Measurements from ENCODE around the gene ISCA1. TPM values are rescaled to one million over a fixed set of nuclear protein-coding genes. Genes with fewer than 3 reads are reported as not detected.

The ISCA1 gene
- polyA plus RNA-seq, 1 experiment = 15.6 TPM

DNA sequence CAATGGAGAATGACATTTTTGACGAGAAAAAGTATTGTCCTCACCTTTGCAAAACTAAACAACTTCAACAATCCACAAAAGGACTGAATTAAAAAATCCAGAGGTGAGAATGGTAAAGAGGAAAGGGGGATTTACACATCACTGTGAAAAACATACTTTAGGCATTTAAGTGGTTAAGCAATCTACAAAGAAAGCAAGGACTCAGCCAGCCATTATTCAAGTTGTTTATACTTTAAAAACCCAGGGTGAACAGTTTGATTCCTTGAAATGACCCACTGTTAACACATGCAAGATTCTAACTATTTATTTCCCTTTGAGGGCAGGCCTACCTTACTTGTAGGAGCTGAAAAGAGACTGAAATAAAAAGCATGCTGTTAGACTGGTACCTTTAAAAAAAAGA is 42.6 kb upstream of the ISCA1 start:
- TF ChIP-seq, protein P1, sequence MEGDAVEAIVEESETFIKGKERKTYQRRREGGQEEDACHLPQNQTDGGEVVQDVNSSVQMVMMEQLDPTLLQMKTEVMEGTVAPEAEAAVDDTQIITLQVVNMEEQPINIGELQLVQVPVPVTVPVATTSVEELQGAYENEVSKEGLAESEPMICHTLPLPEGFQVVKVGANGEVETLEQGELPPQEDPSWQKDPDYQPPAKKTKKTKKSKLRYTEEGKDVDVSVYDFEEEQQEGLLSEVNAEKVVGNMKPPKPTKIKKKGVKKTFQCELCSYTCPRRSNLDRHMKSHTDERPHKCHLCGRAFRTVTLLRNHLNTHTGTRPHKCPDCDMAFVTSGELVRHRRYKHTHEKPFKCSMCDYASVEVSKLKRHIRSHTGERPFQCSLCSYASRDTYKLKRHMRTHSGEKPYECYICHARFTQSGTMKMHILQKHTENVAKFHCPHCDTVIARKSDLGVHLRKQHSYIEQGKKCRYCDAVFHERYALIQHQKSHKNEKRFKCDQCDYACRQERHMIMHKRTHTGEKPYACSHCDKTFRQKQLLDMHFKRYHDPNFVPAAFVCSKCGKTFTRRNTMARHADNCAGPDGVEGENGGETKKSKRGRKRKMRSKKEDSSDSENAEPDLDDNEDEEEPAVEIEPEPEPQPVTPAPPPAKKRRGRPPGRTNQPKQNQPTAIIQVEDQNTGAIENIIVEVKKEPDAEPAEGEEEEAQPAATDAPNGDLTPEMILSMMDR (IDR thresholded peaks at IDR 0.05; ENCODE audit: insufficient read depth, low read depth, low read length) = no peak
- Histone ChIP-seq H3K27me3 (ENCODE audit: control insufficient read depth, insufficient read depth, low read length) (no peaks in the 10 kb centered on the region), H3K4me3 (ENCODE audit: low read depth, low read length) (no peak overlapping the region), H3K36me3 (ENCODE audit: control insufficient read depth, insufficient read depth, low read length) (peaks cover 6% of the 10 kb centered on the region)
- no peak for DNase-seq (ENCODE audit: low read depth)
- POLR2A ChIA-PET = interaction anchor here (0.6 kb wide), 1 partner anchor 969 kb away, joined by 3 read pairs; no protein-coding TSS in a partner anchor
- CTCF ChIA-PET = interaction anchor here (0.5 to 1.0 kb wide), 3 partner anchors 14 to 1360 kb away, joined by 3 read pairs; no protein-coding TSS in a partner anchor

GRCh38 chr9:86324308-86324707 is 42.0 kb upstream of the ISCA1 start:
- ChIA-PET CTCF (interaction anchor here (1.0 kb wide), 1 partner anchor 1361 kb away, joined by 3 read pairs; no protein-coding TSS in a partner anchor), POLR2A (interaction anchor here (0.6 to 0.7 kb wide), 2 partner anchors 424 to 970 kb away, joined by 3 read pairs; no protein-coding TSS in a partner anchor)
- Histone ChIP-seq H3K36me3 (ENCODE audit: control insufficient read depth, insufficient read depth, low read length) (peaks cover 6% of the 10 kb centered on the region), H3K27me3 (ENCODE audit: control insufficient read depth, insufficient read depth, low read length) (no peaks in the 10 kb centered on the region), H3K4me3 (ENCODE audit: low read depth, low read length) (no peak overlapping the region)
- TF ChIP-seq, protein P1 (IDR thresholded peaks at IDR 0.05; ENCODE audit: insufficient read depth, low read depth, low read length) = no peak
- no peak for DNase-seq (ENCODE audit: low read depth)

GRCh38 chr9:86322973-86323644 is 40.8 kb upstream of the ISCA1 start:
- peaks cover 7% of the 10 kb centered on the region for H3K36me3 ChIP-seq (ENCODE audit: control insufficient read depth, insufficient read depth, low read length)
- peak; percentile 32 for DNase-seq (ENCODE audit: low read depth)
- CTCF ChIA-PET = interaction anchor here (0.6 to 1.7 kb wide), 2 partner anchors 61 to 82 kb away, joined by 3 to 4 read pairs; no protein-coding TSS in a partner anchor
- POLR2A ChIA-PET = no interaction called here
- no peaks in the 10 kb centered on the region for H3K27me3 ChIP-seq (ENCODE audit: control insufficient read depth, insufficient read depth, low read length)
- TF ChIP-seq, protein P1 (IDR thresholded peaks at IDR 0.05; ENCODE audit: insufficient read depth, low read depth, low read length) = no peak
- no peak overlapping the region for H3K4me3 ChIP-seq (ENCODE audit: low read depth, low read length)

DNA sequence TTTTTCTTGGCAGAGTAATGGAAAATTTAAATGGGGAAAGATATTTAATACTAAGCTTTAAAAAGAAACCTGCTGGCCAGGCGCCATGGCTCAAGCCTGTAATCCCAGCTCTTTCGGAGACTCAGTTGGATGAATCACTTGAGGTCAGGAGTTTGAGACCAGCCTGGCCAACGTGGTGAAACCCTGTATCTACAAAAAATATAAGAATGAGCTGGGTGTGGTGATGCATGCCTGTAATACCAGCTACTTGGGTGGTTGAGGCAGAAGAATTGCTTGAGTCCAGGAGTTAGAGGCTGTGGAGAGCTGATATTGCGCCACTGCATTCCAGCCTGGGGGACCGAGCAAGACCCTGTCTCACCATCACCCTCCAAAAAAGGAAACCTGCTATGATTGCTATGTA is 39.0 kb upstream of the ISCA1 start:
- ChIA-PET POLR2A (interaction anchor here (0.6 kb wide), 1 partner anchor 788 kb away, joined by 8 read pairs; no protein-coding TSS in a partner anchor), CTCF (interaction anchor here (0.9 to 1.0 kb wide), 2 partner anchors 9 to 12 kb away, joined by 3 to 4 read pairs; no protein-coding TSS in a partner anchor)
- H3K36me3 ChIP-seq (ENCODE audit: control insufficient read depth, insufficient read depth, low read length) = peaks cover 4% of the 10 kb centered on the region; the same call in 1 of the 2 replicates
- DNase-seq (ENCODE audit: low read depth) = peak; percentile 95
- no peaks in the 10 kb centered on the region for H3K27me3 ChIP-seq (ENCODE audit: control insufficient read depth, insufficient read depth, low read length)
- H3K4me3 ChIP-seq (ENCODE audit: low read depth, low read length) = no peak overlapping the region
- TF ChIP-seq, protein P1 (IDR thresholded peaks at IDR 0.05; ENCODE audit: insufficient read depth, low read depth, low read length) = no peak

GRCh38 chr9:86318187-86318586 is 35.8 kb upstream of the ISCA1 start:
- no peak for DNase-seq (ENCODE audit: low read depth)
- POLR2A ChIA-PET = no interaction called here
- TF ChIP-seq, protein P1 (IDR thresholded peaks at IDR 0.05; ENCODE audit: insufficient read depth, low read depth, low read length) = no peak
- no peaks in the 10 kb centered on the region for H3K27me3 ChIP-seq (ENCODE audit: control insufficient read depth, insufficient read depth, low read length)
- CTCF ChIA-PET = no interaction called here
- no peak overlapping the region for H3K4me3 ChIP-seq (ENCODE audit: low read depth, low read length)
- H3K36me3 ChIP-seq (ENCODE audit: control insufficient read depth, insufficient read depth, low read length) = peaks cover 4% of the 10 kb centered on the region
